HG02678 (cell line): ENCODE data around the gene BICRA.
"Not testable (repeated sequence)": the region's sequence is repeated elsewhere in the genome, so short reads cannot be mapped to it uniquely, and the experiment has no call there.

Source experiments
- ATAC-seq: cut with Tn5 transposase; IDR thresholded peaks from one replicate; pipeline ENCODE4 v1.9.1; 2021; ENCODE audit warnings: mild to moderate bottlenecking, moderate library complexity; ENCODE audit not compliant: unreplicated experiment

Gene BICRA

DNA sequence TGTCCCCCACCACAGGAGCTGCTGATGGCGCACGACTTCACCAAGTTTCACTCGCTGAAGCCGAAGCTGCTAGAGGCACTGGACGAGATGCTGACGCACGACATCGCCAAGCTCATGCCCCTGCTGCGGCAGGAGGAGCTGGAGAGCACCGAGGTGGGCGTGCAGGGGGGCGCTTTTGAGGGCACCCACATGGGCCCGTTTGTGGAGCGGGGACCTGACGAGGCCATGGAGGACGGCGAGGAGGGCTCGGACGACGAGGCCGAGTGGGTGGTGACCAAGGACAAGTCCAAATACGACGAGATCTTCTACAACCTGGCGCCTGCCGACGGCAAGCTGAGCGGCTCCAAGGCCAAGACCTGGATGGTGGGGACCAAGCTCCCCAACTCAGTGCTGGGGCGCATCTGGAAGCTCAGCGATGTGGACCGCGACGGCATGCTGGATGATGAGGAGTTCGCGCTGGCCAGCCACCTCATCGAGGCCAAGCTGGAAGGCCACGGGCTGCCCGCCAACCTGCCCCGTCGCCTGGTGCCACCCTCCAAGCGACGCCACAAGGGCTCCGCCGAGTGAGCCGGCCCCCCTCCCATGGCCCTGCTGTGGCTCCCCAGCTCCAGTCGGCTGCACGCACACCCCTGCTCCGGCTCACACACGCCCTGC, 132.1 kb downstream of the BICRA start:
- no peak for ATAC-seq

DNA sequence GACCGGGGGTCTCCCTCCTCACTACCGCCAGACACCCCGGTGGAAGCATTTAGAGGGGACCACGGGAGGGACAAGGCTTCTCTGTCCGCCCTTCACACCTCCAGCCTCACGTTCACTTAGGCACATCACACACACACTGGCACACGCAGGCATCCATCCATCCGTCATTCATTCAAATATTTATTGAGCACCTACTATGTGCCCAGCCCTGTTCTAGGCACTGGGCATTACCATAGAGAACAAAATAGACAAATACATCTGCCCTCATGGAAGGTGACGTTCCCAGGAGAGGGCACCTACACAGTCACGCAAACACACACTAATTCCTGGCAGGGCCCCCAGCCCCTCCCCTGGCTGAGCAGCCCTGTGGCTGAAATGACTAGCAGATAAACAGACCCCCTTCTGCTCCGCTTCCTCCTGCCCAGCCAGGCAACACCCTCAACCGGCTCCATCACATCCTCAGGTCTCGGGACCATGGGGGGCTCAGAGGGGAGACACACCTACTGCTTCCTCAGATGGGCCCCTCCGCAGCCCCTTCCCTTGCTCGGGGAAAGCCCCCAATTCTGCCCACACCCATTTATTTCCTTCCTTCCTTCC, 132.7 kb downstream of the BICRA start:
- ATAC-seq, result no peak

DNA sequence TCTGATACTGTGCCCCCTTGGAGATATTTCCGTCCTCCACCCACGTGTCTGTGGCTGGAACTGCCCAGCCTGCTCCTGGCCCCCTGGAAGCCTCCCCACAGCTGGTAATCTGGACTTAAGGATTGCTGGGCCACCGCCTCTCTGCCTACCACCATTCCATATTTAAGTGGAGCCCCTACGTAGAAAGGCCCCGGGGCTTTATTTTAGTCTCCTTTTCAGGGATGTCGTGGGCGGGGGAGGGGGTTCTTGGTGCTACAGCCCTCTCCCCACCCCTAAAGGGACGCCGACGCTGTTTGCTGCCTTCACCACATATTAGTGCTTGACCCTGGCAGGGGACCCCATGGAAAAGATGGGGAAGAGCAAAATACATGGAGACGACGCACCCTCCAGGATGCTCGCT, 133.7 kb downstream of the BICRA start:
- no peak for ATAC-seq

DNA sequence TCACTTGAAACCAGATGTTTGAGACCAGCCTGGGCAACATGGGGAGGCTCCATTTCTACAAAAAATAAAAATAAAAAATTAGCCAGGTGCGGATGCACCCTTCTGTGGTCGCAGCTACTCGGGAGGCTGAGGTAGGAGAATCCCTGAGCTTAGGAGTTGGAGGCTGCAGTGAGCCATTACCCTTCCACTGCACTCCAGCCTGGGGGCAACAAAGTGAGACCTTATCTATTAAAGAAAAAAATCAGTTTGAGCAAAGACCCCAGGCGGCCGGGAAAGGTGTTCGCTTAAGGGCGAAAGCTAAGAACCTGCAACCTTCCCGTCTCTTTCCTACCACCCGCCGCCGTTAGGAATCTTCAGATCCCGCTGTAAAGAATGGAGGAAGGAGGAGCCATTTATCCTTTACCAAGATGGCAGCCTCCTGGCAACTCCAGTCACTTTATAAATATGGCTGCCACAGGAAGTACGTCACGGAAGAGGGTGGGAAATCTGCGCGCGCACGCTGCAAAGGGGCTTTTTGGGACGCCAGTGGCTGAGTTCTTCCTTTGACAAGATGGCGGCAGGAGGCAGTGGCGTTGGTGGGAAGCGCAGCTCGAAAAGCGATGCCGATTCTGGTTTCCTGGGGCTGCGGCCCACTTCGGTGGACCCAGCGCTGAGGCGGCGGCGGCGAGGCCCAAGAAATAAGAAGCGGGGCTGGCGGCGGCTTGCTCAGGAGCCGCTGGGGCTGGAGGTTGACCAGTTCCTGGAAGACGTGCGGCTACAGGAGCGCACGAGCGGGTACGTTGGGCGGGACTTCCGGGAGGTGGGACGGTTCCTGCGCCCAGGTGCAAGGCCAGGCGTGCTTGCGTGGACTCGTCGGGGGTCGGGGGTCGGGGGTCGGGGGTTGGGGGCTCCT, 136.3 kb downstream of the BICRA start, which contains the start of gene NOP53:
TSS of gene NOP53 (plus strand) at position 537 of the 892 bp plus-strand sequence. CDS start at position 551, 14 bp downstream.
- ATAC-seq, result peak; percentile 76

DNA sequence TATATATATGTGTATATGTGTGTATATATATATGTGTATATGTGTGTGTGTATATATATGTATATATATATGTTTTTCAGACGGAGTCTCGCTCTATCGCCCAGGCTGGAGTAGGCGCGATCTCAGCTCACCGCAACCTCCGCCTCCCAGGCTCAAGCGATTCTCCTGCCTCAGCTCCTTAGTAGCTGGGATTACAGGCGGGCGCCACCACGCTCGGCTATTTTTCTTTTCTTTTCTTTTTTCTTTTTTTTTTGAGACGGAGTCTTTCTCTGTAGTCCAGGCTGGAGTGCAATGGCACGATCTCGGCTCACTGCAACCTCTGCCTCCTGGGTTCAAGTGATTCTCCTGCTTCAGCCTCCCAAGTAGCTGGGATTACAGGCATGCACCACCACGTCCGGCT, 137.2 kb downstream of the BICRA start:
- ATAC-seq, result not testable (repeated sequence)

DNA sequence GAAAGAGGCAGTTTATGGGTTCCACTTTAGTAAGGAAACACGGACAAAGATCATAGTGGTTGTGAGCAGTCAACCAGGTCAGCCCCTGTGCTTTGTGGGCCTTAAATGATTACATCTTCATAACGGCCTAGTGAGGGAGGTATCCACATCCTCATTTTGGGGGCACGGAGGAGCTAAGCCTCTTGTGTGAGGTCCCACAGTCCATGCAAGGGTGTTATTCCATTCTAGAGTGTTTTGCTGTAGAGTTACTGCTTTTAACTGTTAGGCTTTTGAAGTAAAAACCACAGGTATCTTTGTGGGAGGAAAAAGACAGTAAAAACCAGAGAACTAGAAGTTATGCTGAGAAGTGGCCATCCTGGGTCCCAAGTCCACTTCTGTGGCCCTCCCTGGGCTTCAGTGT, 140.4 kb downstream of the BICRA start:
- no peak for ATAC-seq

DNA sequence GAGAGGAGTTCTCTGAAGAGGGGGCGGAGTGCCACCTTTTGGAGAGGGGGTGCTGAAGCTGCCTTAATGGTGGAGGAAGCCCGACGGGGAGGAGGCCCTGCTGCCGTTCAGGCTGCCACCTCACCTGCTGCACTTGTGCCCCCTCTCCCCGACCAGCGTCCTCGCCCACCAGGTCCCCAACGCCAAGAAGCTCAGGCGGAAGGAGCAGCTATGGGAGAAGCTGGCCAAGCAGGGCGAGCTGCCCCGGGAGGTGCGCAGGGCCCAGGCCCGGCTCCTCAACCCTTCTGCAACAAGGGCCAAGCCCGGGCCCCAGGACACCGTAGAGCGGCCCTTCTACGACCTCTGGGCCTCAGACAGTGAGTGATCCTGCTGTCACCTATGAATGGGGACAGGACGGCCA, 141.8 kb downstream of the BICRA start:
- no peak for ATAC-seq

DNA sequence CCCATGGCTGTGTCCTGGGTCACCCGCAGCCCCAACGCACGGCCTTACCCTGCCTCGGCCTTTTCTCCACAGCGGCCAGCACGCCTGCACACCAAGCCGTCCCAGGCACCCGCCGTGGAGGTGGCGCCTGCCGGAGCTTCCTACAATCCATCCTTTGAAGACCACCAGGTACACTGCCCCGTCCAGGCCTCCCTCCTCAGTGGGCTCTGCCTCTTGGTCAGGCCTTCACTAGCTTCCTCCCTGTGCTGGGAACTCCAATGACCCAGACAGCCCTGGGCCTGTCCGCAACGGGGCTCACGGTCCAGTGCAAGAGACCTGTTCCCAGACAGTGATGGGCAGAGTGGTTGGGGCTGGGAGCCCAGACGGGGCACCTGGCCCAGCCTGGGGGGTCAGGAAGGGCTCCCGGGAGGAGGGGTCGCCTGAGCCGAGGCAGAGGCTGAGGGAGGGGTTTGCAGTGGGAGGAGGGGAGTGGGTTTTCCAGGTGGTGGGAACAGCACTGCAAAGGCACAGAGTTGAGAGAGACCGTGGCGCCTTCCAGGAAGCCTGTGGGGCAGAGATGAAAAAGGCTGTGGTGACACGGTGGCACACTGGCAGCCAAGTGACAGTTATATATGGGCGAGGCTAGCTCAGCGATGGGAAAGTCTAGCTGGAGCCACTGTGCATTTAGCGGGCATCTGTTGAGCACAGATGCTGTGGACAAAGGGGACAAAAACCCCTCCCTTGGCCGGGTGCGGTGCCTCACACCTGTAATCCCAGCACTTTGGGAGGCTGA, 143.7 kb downstream of the BICRA start:
- ATAC-seq, result no peak
